SK-N-SH treated with all-trans-retinoic acid at 6 μM for 48 hours (cell line): ENCODE measurements around the gene TVP23A.

Experiments used
- ATAC-seq: fragments of 200-7000 bp; cut with Tn5 transposase; 3 replicates; pipeline ENCODE4 v1.9.1; 2020; ENCODE audit warnings: mild to moderate bottlenecking, moderate library complexity
- ARNTL ChIP-seq: fragments of 450-650 bp; formaldehyde crosslinking; IDR thresholded peaks from 2 replicates; pipeline ENCODE4 v1.5.0; 2020; ENCODE audit warnings: low read depth, mild to moderate bottlenecking, moderate library complexity, borderline replicate concordance
- BACH2 ChIP-seq: fragments of 250-450 bp; sonication (Bioruptor Pico); IDR thresholded peaks from 2 replicates; pipeline ENCODE4 v1.9.0; 2021; ENCODE audit warnings: mild to moderate bottlenecking, borderline replicate concordance
- GLIS3 ChIP-seq: fragments of 250-450 bp; sonication (Bioruptor Pico); IDR thresholded peaks from 2 replicates; pipeline ENCODE4 v1.5.0; 2020; ENCODE audit warnings: mild to moderate bottlenecking, moderate library complexity
- OSR1 ChIP-seq: fragments of 250-450 bp; sonication (Bioruptor Pico); IDR thresholded peaks from 2 replicates; pipeline ENCODE4 v1.8.0; 2022; ENCODE audit warnings: moderate library complexity, mild to moderate bottlenecking, inconsistent platforms
- PPARA ChIP-seq: fragments of 250-450 bp; sonication (Bioruptor Pico); IDR thresholded peaks from 2 replicates; pipeline ENCODE4 v1.5.0; 2020; ENCODE audit warnings: mild to moderate bottlenecking, borderline replicate concordance
- RARB ChIP-seq: fragments of 250-450 bp; sonication (Bioruptor Pico); IDR thresholded peaks from 2 replicates; pipeline ENCODE4 v1.8.0; 2021; ENCODE audit warnings: mild to moderate bottlenecking, moderate library complexity
- SNAI2 ChIP-seq: fragments of 250-450 bp; sonication (Bioruptor Pico); IDR thresholded peaks from 2 replicates; pipeline ENCODE4 v1.5.0; 2020; ENCODE audit warnings: mild to moderate bottlenecking, moderate library complexity
- TCF4 ChIP-seq: fragments of 250-450 bp; sonication (Bioruptor Pico); IDR thresholded peaks from 2 replicates; pipeline ENCODE4 v1.8.0; 2021; ENCODE audit warnings: mild to moderate bottlenecking, moderate library complexity, borderline replicate concordance
- TOX ChIP-seq: fragments of 250-450 bp; sonication (Bioruptor Pico); IDR thresholded peaks from 2 replicates; pipeline ENCODE4 v1.8.0; 2021; ENCODE audit warnings: mild to moderate bottlenecking, moderate library complexity, borderline replicate concordance
- ZC3H10 ChIP-seq: fragments of 250-450 bp; sonication (Bioruptor Pico); IDR thresholded peaks from 2 replicates; pipeline ENCODE4 v1.5.1; 2021; ENCODE audit warnings: mild to moderate bottlenecking, moderate library complexity
- ZFP3 ChIP-seq: fragments of 250-450 bp; sonication (Bioruptor Pico); IDR thresholded peaks from 2 replicates; pipeline ENCODE4 v1.5.0; 2020; ENCODE audit warnings: mild to moderate bottlenecking, moderate library complexity
- ZFP30 ChIP-seq: fragments of 450-650 bp; formaldehyde crosslinking; IDR thresholded peaks from 2 replicates; pipeline ENCODE4 v1.5.0; 2022; ENCODE audit warnings: mild to moderate bottlenecking, moderate library complexity
- ZNF565 ChIP-seq: fragments of 450-650 bp; formaldehyde crosslinking; conservative IDR thresholded peaks from 2 replicates; pipeline ENCODE4 v1.5.0; 2020; ENCODE audit warnings: low read depth, mild to moderate bottlenecking, moderate library complexity
- ZNF70 ChIP-seq: fragments of 450-650 bp; formaldehyde crosslinking; IDR thresholded peaks from 2 replicates; pipeline ENCODE4 v1.5.0; 2020; ENCODE audit warnings: mild to moderate bottlenecking, moderate library complexity
- TF ChIP-seq, protein P1 (sequence below): fragments of 250-450 bp; sonication (Bioruptor Pico); IDR thresholded peaks from 2 replicates; pipeline ENCODE4 v1.8.0; 2020; ENCODE audit warnings: mild to moderate bottlenecking, moderate library complexity, borderline replicate concordance
- TF ChIP-seq, protein P2 (sequence below): fragments of 250-450 bp; sonication (Bioruptor Pico); IDR thresholded peaks from 2 replicates; pipeline ENCODE4 v1.5.0; 2020; ENCODE audit warnings: mild to moderate bottlenecking, moderate library complexity
- TF ChIP-seq, protein P3 (sequence below): fragments of 250-450 bp; sonication (Bioruptor Pico); IDR thresholded peaks from 2 replicates; pipeline ENCODE4 v1.5.1; 2020; ENCODE audit warnings: low read depth, mild to moderate bottlenecking, moderate library complexity
- TF ChIP-seq, protein P4 (sequence below): fragments of 250-450 bp; sonication (Bioruptor Pico); IDR thresholded peaks from 2 replicates; pipeline ENCODE4 v1.8.0; 2021; ENCODE audit warnings: low read depth, mild to moderate bottlenecking, moderate library complexity, borderline replicate concordance

The TVP23A gene

DNA sequence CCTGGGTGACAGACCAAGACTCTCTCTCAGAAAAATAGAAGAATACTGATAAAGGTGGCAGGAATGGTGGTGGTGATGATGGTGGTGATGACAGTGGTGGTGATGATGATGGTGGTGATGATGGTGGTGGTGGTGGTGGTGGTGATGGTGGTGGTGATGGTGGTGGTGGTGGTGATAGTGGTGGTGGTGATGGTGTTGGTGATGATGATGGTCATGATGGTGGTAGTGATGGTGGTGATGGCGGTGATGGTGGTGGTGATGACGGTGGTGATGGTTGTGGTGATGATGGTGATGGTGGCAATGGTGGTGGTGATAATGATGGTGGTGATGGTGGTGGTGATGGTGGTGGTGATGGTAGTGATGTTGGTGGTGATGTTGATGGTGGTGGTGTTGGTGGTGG, 40.4 kb upstream of the TVP23A start (continued):
- no peak for TF ChIP-seq BACH2 (CRISPR knock-in tag)
- TF ChIP-seq, all 23 proteins: peak for 0

GRCh38 chr16:10858203-10858602, 39.6 kb upstream of the TVP23A start:
- TF ChIP-seq ZFP3 (CRISPR knock-in tag) (no peak), TCF4 (CRISPR knock-in tag) (no peak), OSR1 (CRISPR knock-in tag) (no peak), ZNF70 (no peak), TOX (CRISPR knock-in tag) (no peak), ARNTL (CRISPR knock-in tag) (no peak), ZNF565 (no peak), ZFP30 (no peak), BACH2 (CRISPR knock-in tag) (no peak)
- TF ChIP-seq, protein P1, sequence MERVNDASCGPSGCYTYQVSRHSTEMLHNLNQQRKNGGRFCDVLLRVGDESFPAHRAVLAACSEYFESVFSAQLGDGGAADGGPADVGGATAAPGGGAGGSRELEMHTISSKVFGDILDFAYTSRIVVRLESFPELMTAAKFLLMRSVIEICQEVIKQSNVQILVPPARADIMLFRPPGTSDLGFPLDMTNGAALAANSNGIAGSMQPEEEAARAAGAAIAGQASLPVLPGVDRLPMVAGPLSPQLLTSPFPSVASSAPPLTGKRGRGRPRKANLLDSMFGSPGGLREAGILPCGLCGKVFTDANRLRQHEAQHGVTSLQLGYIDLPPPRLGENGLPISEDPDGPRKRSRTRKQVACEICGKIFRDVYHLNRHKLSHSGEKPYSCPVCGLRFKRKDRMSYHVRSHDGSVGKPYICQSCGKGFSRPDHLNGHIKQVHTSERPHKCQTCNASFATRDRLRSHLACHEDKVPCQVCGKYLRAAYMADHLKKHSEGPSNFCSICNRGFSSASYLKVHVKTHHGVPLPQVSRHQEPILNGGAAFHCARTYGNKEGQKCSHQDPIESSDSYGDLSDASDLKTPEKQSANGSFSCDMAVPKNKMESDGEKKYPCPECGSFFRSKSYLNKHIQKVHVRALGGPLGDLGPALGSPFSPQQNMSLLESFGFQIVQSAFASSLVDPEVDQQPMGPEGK = no peak
- TF ChIP-seq, protein P2, sequence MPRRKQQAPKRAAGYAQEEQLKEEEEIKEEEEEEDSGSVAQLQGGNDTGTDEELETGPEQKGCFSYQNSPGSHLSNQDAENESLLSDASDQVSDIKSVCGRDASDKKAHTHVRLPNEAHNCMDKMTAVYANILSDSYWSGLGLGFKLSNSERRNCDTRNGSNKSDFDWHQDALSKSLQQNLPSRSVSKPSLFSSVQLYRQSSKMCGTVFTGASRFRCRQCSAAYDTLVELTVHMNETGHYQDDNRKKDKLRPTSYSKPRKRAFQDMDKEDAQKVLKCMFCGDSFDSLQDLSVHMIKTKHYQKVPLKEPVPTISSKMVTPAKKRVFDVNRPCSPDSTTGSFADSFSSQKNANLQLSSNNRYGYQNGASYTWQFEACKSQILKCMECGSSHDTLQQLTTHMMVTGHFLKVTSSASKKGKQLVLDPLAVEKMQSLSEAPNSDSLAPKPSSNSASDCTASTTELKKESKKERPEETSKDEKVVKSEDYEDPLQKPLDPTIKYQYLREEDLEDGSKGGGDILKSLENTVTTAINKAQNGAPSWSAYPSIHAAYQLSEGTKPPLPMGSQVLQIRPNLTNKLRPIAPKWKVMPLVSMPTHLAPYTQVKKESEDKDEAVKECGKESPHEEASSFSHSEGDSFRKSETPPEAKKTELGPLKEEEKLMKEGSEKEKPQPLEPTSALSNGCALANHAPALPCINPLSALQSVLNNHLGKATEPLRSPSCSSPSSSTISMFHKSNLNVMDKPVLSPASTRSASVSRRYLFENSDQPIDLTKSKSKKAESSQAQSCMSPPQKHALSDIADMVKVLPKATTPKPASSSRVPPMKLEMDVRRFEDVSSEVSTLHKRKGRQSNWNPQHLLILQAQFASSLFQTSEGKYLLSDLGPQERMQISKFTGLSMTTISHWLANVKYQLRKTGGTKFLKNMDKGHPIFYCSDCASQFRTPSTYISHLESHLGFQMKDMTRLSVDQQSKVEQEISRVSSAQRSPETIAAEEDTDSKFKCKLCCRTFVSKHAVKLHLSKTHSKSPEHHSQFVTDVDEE = no peak
- no peak for ATAC-seq

DNA sequence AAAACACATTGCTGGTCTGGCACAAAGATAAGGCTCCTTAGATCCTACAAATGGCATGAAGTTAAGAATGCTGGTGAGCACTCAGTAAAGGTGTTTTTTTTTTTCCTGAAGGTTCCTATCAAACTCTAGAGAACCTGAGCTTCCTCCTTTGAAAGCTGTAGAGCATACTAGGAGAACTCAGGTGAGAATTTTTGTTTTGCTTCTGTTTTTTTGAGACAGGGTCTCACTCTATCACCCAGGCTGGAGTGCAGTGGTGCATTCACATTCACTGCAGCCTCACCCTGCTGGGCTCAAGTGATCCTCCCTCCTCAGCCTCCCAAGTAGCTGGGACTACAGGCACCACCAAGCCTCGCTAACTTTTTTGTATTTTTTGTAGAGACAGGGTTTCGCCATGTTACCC, 37.4 kb upstream of the TVP23A start:
- TF ChIP-seq ZC3H10 (CRISPR knock-in tag) (no peak), ZNF565 (no peak), TCF4 (CRISPR knock-in tag) (no peak), TOX (CRISPR knock-in tag) (no peak), OSR1 (CRISPR knock-in tag) (no peak)
- ATAC-seq = no peak

DNA sequence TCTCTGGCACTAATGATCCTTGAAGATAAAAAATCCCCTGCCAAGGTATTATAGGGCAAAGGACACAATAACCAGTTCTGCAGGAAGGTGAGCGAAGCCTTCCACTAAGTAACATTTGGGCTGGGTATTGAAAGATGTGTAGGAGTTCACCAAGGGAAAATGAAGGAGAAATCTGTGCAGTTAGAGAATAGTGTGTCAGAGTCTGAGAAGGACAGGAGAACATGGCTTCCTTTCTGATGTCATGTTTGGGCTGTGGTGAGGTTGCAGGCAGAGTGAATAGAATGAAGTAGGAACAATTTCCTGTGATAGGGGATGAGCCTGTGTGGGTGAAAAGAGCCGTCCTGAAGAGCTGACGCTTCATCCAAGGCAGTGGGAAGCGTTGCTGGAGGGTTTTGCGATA, 34.4 kb upstream of the TVP23A start:
- TF ChIP-seq, protein P3, sequence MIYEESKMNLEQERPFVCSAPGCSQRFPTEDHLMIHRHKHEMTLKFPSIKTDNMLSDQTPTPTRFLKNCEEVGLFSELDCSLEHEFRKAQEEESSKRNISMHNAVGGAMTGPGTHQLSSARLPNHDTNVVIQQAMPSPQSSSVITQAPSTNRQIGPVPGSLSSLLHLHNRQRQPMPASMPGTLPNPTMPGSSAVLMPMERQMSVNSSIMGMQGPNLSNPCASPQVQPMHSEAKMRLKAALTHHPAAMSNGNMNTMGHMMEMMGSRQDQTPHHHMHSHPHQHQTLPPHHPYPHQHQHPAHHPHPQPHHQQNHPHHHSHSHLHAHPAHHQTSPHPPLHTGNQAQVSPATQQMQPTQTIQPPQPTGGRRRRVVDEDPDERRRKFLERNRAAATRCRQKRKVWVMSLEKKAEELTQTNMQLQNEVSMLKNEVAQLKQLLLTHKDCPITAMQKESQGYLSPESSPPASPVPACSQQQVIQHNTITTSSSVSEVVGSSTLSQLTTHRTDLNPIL (CRISPR knock-in tag) = no peak
- peak; percentile 76 for TF ChIP-seq ZFP3 (CRISPR knock-in tag)
- TF ChIP-seq RARB (CRISPR knock-in tag) = no peak
- TF ChIP-seq, protein P4, sequence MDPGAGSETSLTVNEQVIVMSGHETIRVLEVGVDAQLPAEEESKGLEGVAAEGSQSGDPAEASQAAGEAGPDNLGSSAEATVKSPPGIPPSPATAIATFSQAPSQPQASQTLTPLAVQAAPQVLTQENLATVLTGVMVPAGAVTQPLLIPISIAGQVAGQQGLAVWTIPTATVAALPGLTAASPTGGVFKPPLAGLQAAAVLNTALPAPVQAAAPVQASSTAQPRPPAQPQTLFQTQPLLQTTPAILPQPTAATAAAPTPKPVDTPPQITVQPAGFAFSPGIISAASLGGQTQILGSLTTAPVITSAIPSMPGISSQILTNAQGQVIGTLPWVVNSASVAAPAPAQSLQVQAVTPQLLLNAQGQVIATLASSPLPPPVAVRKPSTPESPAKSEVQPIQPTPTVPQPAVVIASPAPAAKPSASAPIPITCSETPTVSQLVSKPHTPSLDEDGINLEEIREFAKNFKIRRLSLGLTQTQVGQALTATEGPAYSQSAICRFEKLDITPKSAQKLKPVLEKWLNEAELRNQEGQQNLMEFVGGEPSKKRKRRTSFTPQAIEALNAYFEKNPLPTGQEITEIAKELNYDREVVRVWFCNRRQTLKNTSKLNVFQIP = no peak
- ATAC-seq = no peak

GRCh38 chr16:10852286-10852685, 33.7 kb upstream of the TVP23A start:
- no peak for ATAC-seq
- no peak for TF ChIP-seq GLIS3
- no peak for TF ChIP-seq ARNTL (CRISPR knock-in tag)
- TF ChIP-seq ZNF70 = no peak
- TF ChIP-seq SNAI2 (CRISPR knock-in tag) = no peak
- TF ChIP-seq, protein P3 (CRISPR knock-in tag) = no peak
- TF ChIP-seq PPARA (CRISPR knock-in tag) = no peak
- TF ChIP-seq ZNF565 = no peak
